PC-3 (cell line): Measurements from ENCODE around the gene KRT8. TPM values are rescaled to one million over a fixed set of nuclear protein-coding genes. Genes with fewer than 3 reads are reported as not detected.

Experiments used
- ATAC-seq: fragments of 200-7000 bp; cut with Tn5 transposase; 2 replicates; pipeline ENCODE4 v1.9.1; 2020; ENCODE audit warnings: mild to moderate bottlenecking, moderate library complexity
- BruUV-seq: library from RNA; stranded (reverse); fragments of 400-500 nt; replicated peaks from 2 replicates; lab custom pipeline; 2021; lab: Mats Ljungman, UMichigan
- CTCF ChIA-PET: fragments of 300-600 bp; sonication (Branson Sonifier 250); formaldehyde crosslinking; loops from one replicate; lab custom pipeline; 2022; ENCODE audit warnings: antibody characterized with exemption; lab: Charles Lee
- POLR2A ChIA-PET: fragments of 300-600 bp; sonication (Branson Sonifier 250); formaldehyde crosslinking; loops from one replicate; lab custom pipeline; 2022; ENCODE audit warnings: antibody characterized with exemption; ENCODE audit not compliant: unreplicated experiment; lab: Charles Lee
- DNase-seq: peaks from one replicate; pipeline ENCODE4 v3.0.0-alpha.2; 2015
- H2AFZ ChIP-seq: fragments of 300-600 bp; sonication (generic); 2 replicates; pipeline ENCODE4 v1.6.0; 2016; ENCODE audit warnings: antibody characterized with exemption, low read length
- H3F3A ChIP-seq: fragments of 300-600 bp; sonication (generic); one replicate; pipeline ENCODE4 v1.6.0; 2017; ENCODE audit warnings: antibody characterized with exemption, low read length, control low read depth, mild to moderate bottlenecking; ENCODE audit not compliant: unreplicated experiment
- H3K27ac ChIP-seq: fragments of 300-600 bp; sonication (generic); 2 replicates; pipeline ENCODE4 v1.5.1; 2016; ENCODE audit warnings: mild to moderate bottlenecking, low read length
- H3K27me3 ChIP-seq: fragments of 300-600 bp; sonication (generic); 2 replicates; pipeline ENCODE4 v1.6.1; 2016; ENCODE audit warnings: low read length, mixed read lengths
- H3K36me3 ChIP-seq: fragments of 300-600 bp; sonication (generic); 2 replicates; pipeline ENCODE4 v1.6.1; 2016; ENCODE audit warnings: low read depth, mixed run types, low read length, mixed read lengths
- H3K4me1 ChIP-seq: fragments of 300-600 bp; sonication (generic); 2 replicates; pipeline ENCODE4 v1.5.1; 2016; ENCODE audit warnings: low read length; ENCODE audit not compliant: insufficient read depth
- H3K4me2 ChIP-seq: fragments of 300-600 bp; sonication (generic); 2 replicates; pipeline ENCODE4 v1.6.0; 2016; ENCODE audit warnings: low read length
- H3K4me3 ChIP-seq: fragments of 300-600 bp; sonication (generic); 2 replicates; pipeline ENCODE4 v1.5.1; 2016; ENCODE audit warnings: mild to moderate bottlenecking, low read length, mixed read lengths
- H3K79me2 ChIP-seq: fragments of 300-600 bp; sonication (generic); 2 replicates; pipeline ENCODE4 v1.6.1; 2017; ENCODE audit warnings: low read length, mixed read lengths
- H3K9ac ChIP-seq: fragments of 300-600 bp; sonication (generic); 2 replicates; pipeline ENCODE4 v1.6.0; 2016; ENCODE audit warnings: mild to moderate bottlenecking, low read length
- H3K9me2 ChIP-seq: fragments of 300-600 bp; sonication (generic); replicated peaks from 2 replicates; pipeline ENCODE4 v1.6.1; 2016; ENCODE audit warnings: mixed run types, low read length, mixed read lengths
- H3K9me3 ChIP-seq: fragments of 300-600 bp; sonication (generic); 2 replicates; pipeline ENCODE4 v1.6.1; 2016; ENCODE audit warnings: low read length, mixed read lengths
- H4K20me1 ChIP-seq: fragments of 300-600 bp; sonication (generic); 2 replicates; pipeline ENCODE4 v1.6.1; 2016; ENCODE audit warnings: low read length, mixed read lengths
- CTCF ChIP-seq: fragments of 300-600 bp; sonication (generic); conservative IDR thresholded peaks from 2 replicates; pipeline ENCODE4 v1.5.1; 2017; ENCODE audit warnings: antibody characterized with exemption, low read depth, mild to moderate bottlenecking, low read length
- EZH2 ChIP-seq: fragments of 300-600 bp; sonication (generic); IDR thresholded peaks from one replicate; pipeline ENCODE4 v1.6.1; 2017; ENCODE audit warnings: antibody characterized with exemption, mild to moderate bottlenecking, low read length; ENCODE audit not compliant: unreplicated experiment
- EZH2phosphoT487 ChIP-seq: fragments of 300-600 bp; sonication (generic); IDR thresholded peaks from 2 replicates; pipeline ENCODE4 v1.6.1; 2018; ENCODE audit warnings: mild to moderate bottlenecking, antibody characterized with exemption, low read length, borderline replicate concordance
- intact Hi-C: fragments of 100-400 bp; cut with micrococcal nuclease; formaldehyde crosslinking; loops from 2 replicates; pipeline ENCODE4 v1.9.0; 2023
- total RNA-seq: library from RNA; depleted of rRNA; stranded (reverse); fragments of >200 nt; gene quantifications from 2 replicates; pipeline ENCODE4 v1.2.3, GENCODE V29; 2014

The KRT8 gene
- total RNA-seq, 1 experiment from 2014 or later = 719 TPM

- Histone ChIP-seq H3K27me3 (no peaks in the 10 kb centered on the region), H3F3A (no peaks in the 10 kb centered on the region), H4K20me1 (no peaks in the 10 kb centered on the region), H3K79me2 (peaks cover 6% of the 10 kb centered on the region), H3K9me3 (no peaks in the 10 kb centered on the region), H3K4me3 (no peak overlapping the region), H3K36me3 (no peaks in the 10 kb centered on the region), H3K4me1 (peaks cover 33% of the 10 kb centered on the region), H3K9me2 (no peaks in the 10 kb centered on the region), H2AFZ (no peak overlapping the region), H3K27ac (no peak overlapping the region), H3K4me2 (no peak overlapping the region), H3K9ac (no peak overlapping the region)
- BruUV-seq = no TSS peak
- POLR2A ChIA-PET = no interaction called here
- CTCF ChIA-PET = no interaction called here
- ATAC-seq (no peak), DNase-seq (no peak)
- intact Hi-C loops = no loop called here
- TF ChIP-seq EZH2phosphoT487 = no peak
- TF ChIP-seq CTCF = no peak
- no peak for TF ChIP-seq EZH2
These were observed 38.0 kb upstream of the KRT8 start for GRCh38 chr12:52942901-52943181.

DNA sequence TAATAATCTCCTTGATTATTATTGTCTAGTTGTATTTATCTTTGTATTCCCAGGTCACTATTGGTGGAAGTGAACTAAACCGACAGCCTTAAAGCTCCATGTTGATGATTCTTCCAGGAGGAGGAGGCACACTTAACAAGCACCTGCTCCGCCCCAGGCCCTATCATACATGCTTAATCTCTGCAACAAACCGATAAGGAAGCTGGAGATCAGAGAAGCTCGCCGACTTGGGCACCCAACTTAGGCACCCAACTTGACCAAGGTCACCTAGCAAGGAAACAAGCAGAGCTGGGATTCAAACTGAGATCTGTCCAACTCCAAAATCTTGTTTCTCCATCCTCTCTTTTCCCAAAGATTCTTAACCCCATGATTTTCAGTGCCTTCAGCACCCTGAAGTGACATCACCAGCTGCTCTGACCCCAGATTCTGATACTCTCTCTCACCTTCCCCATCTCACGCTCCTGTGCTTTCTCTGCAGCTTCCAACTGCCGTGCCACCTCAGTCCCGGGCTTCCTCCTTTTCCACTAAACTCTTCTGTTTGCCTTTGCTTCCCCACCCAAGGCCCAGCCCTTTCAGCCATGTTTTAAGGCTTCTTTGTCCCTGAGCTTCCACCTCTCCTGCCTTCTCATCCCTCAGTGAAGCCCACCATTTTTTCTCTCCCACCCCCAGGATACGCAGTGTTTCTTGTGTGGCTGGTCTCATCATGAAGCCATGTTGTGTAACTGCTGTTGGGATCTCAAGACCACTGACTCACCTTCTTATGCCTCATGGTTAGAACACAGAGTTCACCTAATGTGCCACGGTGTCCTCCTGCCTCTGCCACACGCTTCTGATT is 37.4 kb upstream of the KRT8 start:
- peaks cover 3% of the 10 kb centered on the region; the same call in 1 of the 2 replicates for H3K79me2 ChIP-seq
- no peaks in the 10 kb centered on the region for H3F3A ChIP-seq
- intact Hi-C loops = no loop called here
- H3K4me1 ChIP-seq = peaks cover 33% of the 10 kb centered on the region
- POLR2A ChIA-PET = no interaction called here
- no peak overlapping the region for H3K27ac ChIP-seq
- H3K9ac ChIP-seq = no peak overlapping the region
- H3K36me3 ChIP-seq = no peaks in the 10 kb centered on the region
- H3K9me3 ChIP-seq = no peaks in the 10 kb centered on the region
- no peak for DNase-seq
- H4K20me1 ChIP-seq = no peaks in the 10 kb centered on the region
- H3K4me3 ChIP-seq = no peak overlapping the region
- no peak overlapping the region for H2AFZ ChIP-seq
- no peak for TF ChIP-seq CTCF
- TF ChIP-seq EZH2 = no peak
- no peak for TF ChIP-seq EZH2phosphoT487
- no peaks in the 10 kb centered on the region for H3K9me2 ChIP-seq
- no peak for ATAC-seq
- BruUV-seq = no TSS peak
- no peaks in the 10 kb centered on the region for H3K27me3 ChIP-seq
- H3K4me2 ChIP-seq = no peak overlapping the region
- CTCF ChIA-PET = interaction anchor here (0.6 kb wide), 1 partner anchor 1383 kb away, joined by 3 read pairs; the partner anchor contains the start of gene COPZ1

GRCh38 chr12:52929538-52929937 is 24.7 kb upstream of the KRT8 start:
- Histone ChIP-seq H3K9me3 (no peaks in the 10 kb centered on the region), H3K4me1 (peaks cover 37% of the 10 kb centered on the region), H4K20me1 (no peaks in the 10 kb centered on the region), H3K9me2 (no peaks in the 10 kb centered on the region), H3K79me2 (no peaks in the 10 kb centered on the region), H3K27me3 (no peaks in the 10 kb centered on the region), H3K27ac (no peak overlapping the region), H3F3A (peaks cover 8% of the 10 kb centered on the region), H3K4me3 (no peak overlapping the region), H3K4me2 (no peak overlapping the region), H2AFZ (no peak overlapping the region), H3K9ac (no peak overlapping the region), H3K36me3 (no peaks in the 10 kb centered on the region)
- intact Hi-C loops = no loop called here
- ChIA-PET CTCF (no interaction called here), POLR2A (no interaction called here)
- DNase-seq = no peak
- no peak for TF ChIP-seq EZH2
- TF ChIP-seq EZH2phosphoT487 = no peak
- no peak for TF ChIP-seq CTCF
- BruUV-seq = no TSS peak
- no peak for ATAC-seq
